ENCODE measurements around the gene COBL. TPM values are rescaled to one million over a fixed set of nuclear protein-coding genes. Genes with fewer than 3 reads are reported as not detected.

COBL gene
- total RNA-seq, 2 experiments from 2014 or later = not detected

- H3K27me3 Mint-ChIP-seq = peaks cover 6% of the 10 kb centered on the region
- ChIA-PET POLR2A (no interaction called here), CTCF (interaction anchor here (1.1 to 8.1 kb wide), 3 partner anchors 17 to 98 kb away, joined by 3 to 72 read pairs (median 25); no protein-coding TSS in a partner anchor)
- no peaks in the 10 kb centered on the region for H3K9me3 Mint-ChIP-seq (ENCODE audit: low read depth)
- intact Hi-C loops (cut with DNase I, micrococcal nuclease) = no loop called here
- ATAC-seq (no peak), DNase-seq (no peak)
- H3K27ac Mint-ChIP-seq = no peak overlapping the region
- H3K4me1 Mint-ChIP-seq = peaks cover 9% of the 10 kb centered on the region
- no peak overlapping the region for H3K4me3 Mint-ChIP-seq
- H3K36me3 Mint-ChIP-seq (ENCODE audit: low read depth) = no peaks in the 10 kb centered on the region
These were observed 157.7 kb downstream of the COBL start for GRCh38 chr7:51158742-51159445.

- ChIA-PET CTCF (interaction anchor here (8.1 kb wide), 1 partner anchor 16 kb away, joined by 72 read pairs; no protein-coding TSS in a partner anchor), POLR2A (no interaction called here)
- ATAC-seq (no peak), DNase-seq (no peak)
- peaks cover 6% of the 10 kb centered on the region for H3K27me3 Mint-ChIP-seq
- H3K27ac Mint-ChIP-seq = no peak overlapping the region
- peaks cover 5% of the 10 kb centered on the region for H3K4me1 Mint-ChIP-seq
- intact Hi-C loops (cut with DNase I, micrococcal nuclease) = no loop called here
- no peaks in the 10 kb centered on the region for H3K9me3 Mint-ChIP-seq (ENCODE audit: low read depth)
- H3K4me3 Mint-ChIP-seq = no peak overlapping the region
- H3K36me3 Mint-ChIP-seq (ENCODE audit: low read depth) = no peaks in the 10 kb centered on the region
These were observed 158.4 kb downstream of the COBL start for GRCh38 chr7:51158211-51158610.

GRCh38 chr7:51154201-51154600 lies 162.4 kb downstream of the COBL start:
- Mint-ChIP-seq H3K9me3 (ENCODE audit: low read depth) (no peaks in the 10 kb centered on the region), H3K27ac (no peak overlapping the region), H3K4me1 (no peaks in the 10 kb centered on the region), H3K36me3 (ENCODE audit: low read depth) (no peaks in the 10 kb centered on the region), H3K27me3 (peaks cover 3% of the 10 kb centered on the region), H3K4me3 (no peak overlapping the region)
- intact Hi-C loops (cut with DNase I, micrococcal nuclease) = no loop called here
- no peak for ATAC-seq
- ChIA-PET CTCF (interaction anchor here (0.6 to 4.8 kb wide), 4 partner anchors 8 to 469 kb away, joined by 3 to 38 read pairs (median 11); no protein-coding TSS in a partner anchor), POLR2A (no interaction called here)
- DNase-seq = no peak

GRCh38 chr7:51152706-51153200 lies 163.9 kb downstream of the COBL start:
- Mint-ChIP-seq H3K27me3 (peaks cover 3% of the 10 kb centered on the region), H3K4me1 (no peaks in the 10 kb centered on the region), H3K27ac (no peak overlapping the region), H3K9me3 (ENCODE audit: low read depth) (peaks cover 5% of the 10 kb centered on the region), H3K36me3 (ENCODE audit: low read depth) (no peaks in the 10 kb centered on the region), H3K4me3 (no peak overlapping the region)
- intact Hi-C loops (cut with DNase I, micrococcal nuclease) = no loop called here
- DNase-seq = no peak
- ATAC-seq = no peak
- ChIA-PET CTCF (interaction anchor here (0.6 to 4.8 kb wide), 6 partner anchors 8 to 685 kb away, joined by 3 to 38 read pairs (median 12); no protein-coding TSS in a partner anchor), POLR2A (no interaction called here)

GRCh38 chr7:51151455-51151854 lies 165.2 kb downstream of the COBL start:
- DNase-seq (no peak), ATAC-seq (no peak)
- ChIA-PET POLR2A (no interaction called here), CTCF (interaction anchor here (1.2 to 4.8 kb wide), 4 partner anchors 10 to 655 kb away, joined by 3 to 38 read pairs (median 20); no protein-coding TSS in a partner anchor)
- no peak overlapping the region for H3K27ac Mint-ChIP-seq
- peaks cover 10% of the 10 kb centered on the region for H3K9me3 Mint-ChIP-seq (ENCODE audit: low read depth)
- intact Hi-C loops (cut with DNase I, micrococcal nuclease) = no loop called here
- no peaks in the 10 kb centered on the region for H3K4me1 Mint-ChIP-seq
- no peak overlapping the region for H3K4me3 Mint-ChIP-seq
- no peaks in the 10 kb centered on the region for H3K36me3 Mint-ChIP-seq (ENCODE audit: low read depth)
- peaks cover 3% of the 10 kb centered on the region for H3K27me3 Mint-ChIP-seq

- Mint-ChIP-seq H3K27ac (no peak overlapping the region), H3K4me1 (no peaks in the 10 kb centered on the region), H3K27me3 (no peaks in the 10 kb centered on the region), H3K9me3 (ENCODE audit: low read depth) (peaks cover 10% of the 10 kb centered on the region), H3K4me3 (no peak overlapping the region), H3K36me3 (ENCODE audit: low read depth) (no peaks in the 10 kb centered on the region)
- CTCF ChIA-PET = interaction anchor here (1.3 to 4.8 kb wide), 3 partner anchors 8 to 12 kb away, joined by 4 to 38 read pairs (median 20); no protein-coding TSS in a partner anchor
- POLR2A ChIA-PET = no interaction called here
- DNase-seq (no peak), ATAC-seq (no peak)
- intact Hi-C loops (cut with DNase I, micrococcal nuclease) = no loop called here
These were observed 166.4 kb downstream of the COBL start for GRCh38 chr7:51150193-51150592.

GRCh38 chr7:51148216-51148615 lies 168.4 kb downstream of the COBL start:
- Mint-ChIP-seq H3K9me3 (ENCODE audit: low read depth) (peaks cover 10% of the 10 kb centered on the region), H3K27me3 (no peaks in the 10 kb centered on the region), H3K36me3 (ENCODE audit: low read depth) (no peaks in the 10 kb centered on the region), H3K4me3 (no peak overlapping the region), H3K27ac (no peak overlapping the region), H3K4me1 (no peaks in the 10 kb centered on the region)
- CTCF ChIA-PET = interaction anchor here (0.8 kb wide), 1 partner anchor 27 kb away, joined by 3 read pairs; no protein-coding TSS in a partner anchor
- POLR2A ChIA-PET = no interaction called here
- ATAC-seq = no peak
- intact Hi-C loops (cut with DNase I, micrococcal nuclease) = loop anchor here in 1 of 2 experiments (10.0 kb wide), 1 partner anchor 453 kb away; no protein-coding TSS in a partner anchor
- DNase-seq = no peak

GRCh38 chr7:51146816-51147586 lies 169.6 kb downstream of the COBL start:
- CTCF ChIA-PET = interaction anchor here (0.8 to 1.2 kb wide), 3 partner anchors 12 to 450 kb away, joined by 4 read pairs; no protein-coding TSS in a partner anchor
- peaks cover 3% of the 10 kb centered on the region for H3K27me3 Mint-ChIP-seq
- H3K4me3 Mint-ChIP-seq = no peak overlapping the region
- intact Hi-C loops (cut with DNase I, micrococcal nuclease) = loop anchor here in 1 of 2 experiments (10.0 kb wide), 1 partner anchor 452 kb away; no protein-coding TSS in a partner anchor
- no peak overlapping the region for H3K27ac Mint-ChIP-seq
- H3K4me1 Mint-ChIP-seq = no peaks in the 10 kb centered on the region
- POLR2A ChIA-PET = interaction anchor here (0.6 kb wide), 2 partner anchors 53 to 71 kb away, joined by 3 read pairs; no protein-coding TSS in a partner anchor
- DNase-seq (no peak), ATAC-seq (no peak)
- no peaks in the 10 kb centered on the region for H3K36me3 Mint-ChIP-seq (ENCODE audit: low read depth)
- peaks cover 10% of the 10 kb centered on the region for H3K9me3 Mint-ChIP-seq (ENCODE audit: low read depth)

- CTCF ChIA-PET = interaction anchor here (0.5 to 6.3 kb wide), 3 partner anchors 10 to 391 kb away, joined by 3 to 72 read pairs (median 3); no protein-coding TSS in a partner anchor
- DNase-seq (no peak), ATAC-seq (no peak)
- intact Hi-C loops (cut with DNase I, micrococcal nuclease) = loop anchor here (5.0 to 10.0 kb wide), 4 partner anchors 82 to 692 kb away; partner anchors contain the start of gene FIGNL1 (in 1 of the 2)
- Mint-ChIP-seq H3K4me1 (peaks cover 23% of the 10 kb centered on the region), H3K9me3 (ENCODE audit: low read depth) (peaks cover 10% of the 10 kb centered on the region), H3K27ac (no peak overlapping the region), H3K4me3 (no peak overlapping the region), H3K27me3 (peaks cover 3% of the 10 kb centered on the region), H3K36me3 (ENCODE audit: low read depth) (no peaks in the 10 kb centered on the region)
- POLR2A ChIA-PET = no interaction called here
These were observed 172.4 kb downstream of the COBL start for GRCh38 chr7:51144178-51144577.

- ATAC-seq = no peak
- Mint-ChIP-seq H3K4me3 (no peak overlapping the region), H3K4me1 (peaks cover 23% of the 10 kb centered on the region), H3K9me3 (ENCODE audit: low read depth) (peaks cover 4% of the 10 kb centered on the region), H3K27me3 (peaks cover 3% of the 10 kb centered on the region), H3K36me3 (ENCODE audit: low read depth) (no peaks in the 10 kb centered on the region), H3K27ac (no peak overlapping the region)
- ChIA-PET POLR2A (no interaction called here), CTCF (interaction anchor here (0.6 to 6.3 kb wide), 7 partner anchors 10 to 1050 kb away, joined by 3 to 72 read pairs (median 3); no protein-coding TSS in a partner anchor)
- no peak for DNase-seq
- intact Hi-C loops (cut with DNase I, micrococcal nuclease) = loop anchor here (5.0 to 10.0 kb wide), 4 partner anchors 81 to 691 kb away; partner anchors contain the start of gene FIGNL1 (in 1 of the 2)
These were observed 173.7 kb downstream of the COBL start for GRCh38 chr7:51142741-51143385.

Data from activated CD4-positive, alpha-beta T cell treated with anti-CD3 and anti-CD28 coated beads for 36 hours (primary cell).